SK-N-SH (cell line): ENCODE results near the gene FOXA2. TPM values are rescaled to one million over a fixed set of nuclear protein-coding genes. Genes with fewer than 3 reads are reported as not detected.

ENCODE experiments used
- CTCF ChIA-PET: fragments of 300-600, 350-600 bp; formaldehyde crosslinking; extraction: SDS; loops from one replicate; lab custom pipeline; 2021; lab: Yijun Ruan, JAX
- POLR2A ChIA-PET: fragments of 350-600 bp; sonication (Branson Sonifier 250); formaldehyde crosslinking; extraction: SDS; loops from one replicate; lab custom pipeline; 2020; ENCODE audit warnings: antibody characterized with exemption, inconsistent platforms; lab: Yijun Ruan, JAX
- DNase-seq: peaks from one replicate; pipeline ENCODE4 v3.0.0; 2012
- H2AFZ ChIP-seq: fragments of 200-600 bp; sonication (generic); 2 replicates; pipeline ENCODE4 v1.8.1; 2016; ENCODE audit warnings: antibody characterized with exemption, mild to moderate bottlenecking, low read depth
- H3F3A ChIP-seq: fragments of 200-600 bp; sonication (generic); replicated peaks from 2 replicates; pipeline ENCODE3; 2016; ENCODE audit warnings: antibody characterized with exemption, mild to moderate bottlenecking; ENCODE audit not compliant: insufficient read depth
- H3K27ac ChIP-seq, 2 experiments: fragments of 200-500 bp in 1 of 2; fragments of 200-600 bp in 1 of 2; sonication (Bioruptor generic) in 1 of 2; sonication (generic), shearing (Covaris generic) in 1 of 2; 2 replicates each; pipeline versions ENCODE4 v1.5.1 to v1.6.1; 2014 to 2016; ENCODE audit warnings: low read depth in 2 of 2, inconsistent platforms in 1 of 2, low read length in 1 of 2, mild to moderate bottlenecking in 1 of 2, mixed read lengths in 1 of 2
- H3K27me3 ChIP-seq: fragments of 200-600 bp; sonication (generic), shearing (Covaris generic); 2 replicates; pipeline ENCODE4 v1.6.1; 2016; ENCODE audit warnings: mixed run types; ENCODE audit not compliant: insufficient read depth
- H3K36me3 ChIP-seq, 2 experiments: fragments of 200-500 bp in 1 of 2; fragments of 200-600 bp in 1 of 2; sonication (Bioruptor generic) in 1 of 2; sonication (generic) in 1 of 2; replicated peaks in 1 of 2; 2 replicates each; pipeline versions ENCODE3 to v1.5.1; 2014 to 2016; ENCODE audit warnings: low read length in 1 of 2, mild to moderate bottlenecking in 1 of 2; ENCODE audit not compliant: insufficient read depth in 2 of 2, control insufficient read depth in 1 of 2
- H3K4me1 ChIP-seq, 2 experiments: fragments of 200-500 bp in 1 of 2; fragments of 200-600 bp in 1 of 2; sonication (Bioruptor generic) in 1 of 2; sonication (generic), shearing (Covaris generic) in 1 of 2; 2 replicates each; pipeline versions ENCODE4 v1.5.1 to v1.6.1; 2014 to 2016; ENCODE audit warnings: low read depth in 1 of 2, low read length in 1 of 2, mixed run types in 1 of 2; ENCODE audit not compliant: insufficient read depth in 2 of 2, control insufficient read depth in 1 of 2
- H3K4me2 ChIP-seq: fragments of 200-600 bp; sonication (generic), shearing (Covaris generic); 2 replicates; pipeline ENCODE4 v1.6.1; 2017; ENCODE audit warnings: mixed run types
- H3K4me3 ChIP-seq, 2 experiments: fragments of 200-500 bp in 1 of 2; fragments of 200-600 bp in 1 of 2; sonication (Bioruptor generic) in 1 of 2; sonication (generic), shearing (Covaris generic) in 1 of 2; 2 replicates each; pipeline versions ENCODE4 v1.5.1 to v1.8.1; 2014 to 2016; ENCODE audit warnings: low read depth in 2 of 2, inconsistent platforms in 1 of 2, low read length in 1 of 2, mild to moderate bottlenecking in 1 of 2, mixed read lengths in 1 of 2, moderate library complexity in 1 of 2
- H3K79me2 ChIP-seq: fragments of 200-600 bp; sonication (generic); 2 replicates; pipeline ENCODE4 v1.8.1; 2017; ENCODE audit warnings: mild to moderate bottlenecking; ENCODE audit not compliant: insufficient read depth
- H3K9ac ChIP-seq: fragments of 200-600 bp; sonication (generic); 2 replicates; pipeline ENCODE4 v1.6.1; 2017; ENCODE audit warnings: mixed run types
- H3K9me2 ChIP-seq: fragments of 200-600 bp; sonication (generic); 2 replicates; pipeline ENCODE4 v1.6.1; 2017; ENCODE audit warnings: mixed run types
- H3K9me3 ChIP-seq: fragments of 200-600 bp; sonication (generic); 2 replicates; pipeline ENCODE4 v1.6.1; 2017; ENCODE audit warnings: mixed run types, mild to moderate bottlenecking, moderate library complexity
- H4K20me1 ChIP-seq: fragments of 200-600 bp; sonication (generic); 2 replicates; pipeline ENCODE4 v1.6.1; 2017; ENCODE audit warnings: mild to moderate bottlenecking, mixed run types; ENCODE audit not compliant: insufficient read depth
- ELF1 ChIP-seq: IDR thresholded peaks from 2 replicates; pipeline ENCODE4 v1.4.0; 2012
- EP300 ChIP-seq, 2 experiments: IDR thresholded peaks; 2 replicates each; pipeline versions ENCODE4 v1.4.0 to v1.6.1; 2012; ENCODE audit warnings: borderline replicate concordance in 1 of 2, low read depth in 1 of 2, low read length in 1 of 2
- EZH2phosphoT487 ChIP-seq: fragments of 200-600 bp; sonication (generic); IDR thresholded peaks from 2 replicates; pipeline ENCODE4 v1.6.1; 2017; ENCODE audit warnings: low read depth, mixed run types, mild to moderate bottlenecking, antibody characterized with exemption, moderate library complexity, borderline replicate concordance
- FOSL2 ChIP-seq: IDR thresholded peaks from 2 replicates; pipeline ENCODE4 v1.4.0; 2012; ENCODE audit warnings: low read depth, mild to moderate bottlenecking, moderate library complexity, borderline replicate concordance
- GATA2 ChIP-seq: sonication (generic); formaldehyde crosslinking; IDR thresholded peaks from 2 replicates; pipeline ENCODE4 v1.5.0; 2020; ENCODE audit warnings: mild to moderate bottlenecking, missing genetic modification reagents
- IRF3 ChIP-seq: fragments of 150-350 bp; IDR thresholded peaks from 2 replicates; pipeline ENCODE4 v1.6.1; 2016; ENCODE audit warnings: mild to moderate bottlenecking, low read depth, low read length
- MXI1 ChIP-seq: IDR thresholded peaks from 2 replicates; pipeline ENCODE4 v1.6.1; 2012; ENCODE audit warnings: mild to moderate bottlenecking, low read depth, low read length, improper control_type of control experiment
- NFIC ChIP-seq: IDR thresholded peaks from 2 replicates; pipeline ENCODE4 v1.4.0; 2012; ENCODE audit warnings: borderline replicate concordance
- NRF1 ChIP-seq: IDR thresholded peaks from 2 replicates; pipeline ENCODE4 v1.6.1; 2012; ENCODE audit warnings: low read depth, mild to moderate bottlenecking, low read length
- RCOR1 ChIP-seq: fragments of 150-350 bp; IDR thresholded peaks from 2 replicates; pipeline ENCODE4 v1.6.1; 2017; ENCODE audit warnings: antibody characterized with exemption, low read length
- SIN3A ChIP-seq: IDR thresholded peaks from 2 replicates; pipeline ENCODE4 v1.6.1; 2012; ENCODE audit warnings: low read depth, mild to moderate bottlenecking, low read length, moderate library complexity, borderline replicate concordance
- TCF12 ChIP-seq: IDR thresholded peaks from 2 replicates; pipeline ENCODE4 v1.4.0; 2012
- USF2 ChIP-seq: fragments of 150-350 bp; IDR thresholded peaks from 2 replicates; pipeline ENCODE4 v1.6.1; 2017; ENCODE audit warnings: antibody characterized with exemption, low read length, low read depth, borderline replicate concordance
- WGBS: methylation state at CpG from one replicate; pipeline ENCODE4 v1.1.6; 2017; ENCODE audit warnings: low lambda C conversion rate; 5-methylcytosine and 5-hydroxymethylcytosine counted together
- polyA plus RNA-seq, 3 experiments: library from polyadenylated mRNA; depleted of rRNA; stranded (reverse); fragments of >200 nt; gene quantifications; 2 replicates each; pipeline ENCODE4 v1.2.3, GENCODE V29; 2012
- TF ChIP-seq, protein P1 (sequence below): IDR thresholded peaks from 2 replicates; pipeline ENCODE4 v1.4.0; 2012; ENCODE audit warnings: low read depth, borderline replicate concordance
- TF ChIP-seq, protein P2 (sequence below): IDR thresholded peaks from 2 replicates; pipeline ENCODE4 v1.4.0; 2012; ENCODE audit warnings: low read depth

The FOXA2 gene
- polyA plus RNA-seq, 1 of the 3 experiments (the other 2 are of a cell fraction): not detected

- no peaks in the 10 kb centered on the region for H3K9me3 ChIP-seq
- no peaks in the 10 kb centered on the region for H3K79me2 ChIP-seq
- ChIA-PET POLR2A (no interaction called here), CTCF (no interaction called here)
- 12% methylated on average over 4 of the region's 4 CpGs for WGBS
- no peak overlapping the region for H3K4me3 ChIP-seq
- H3K27ac ChIP-seq: no peak overlapping the region
- DNase-seq: no peak
- no peak overlapping the region for H3K9ac ChIP-seq
- H3K27me3 ChIP-seq: peaks cover 4% of the 10 kb centered on the region; the same call in 1 of the 2 replicates
- TF ChIP-seq RCOR1 (no peak), SIN3A (no peak), GATA2 (CRISPR knock-in tag) (no peak), TCF12 (no peak), NFIC (no peak), ELF1 (no peak), USF2 (no peak), MXI1 (no peak), IRF3 (no peak), EZH2phosphoT487 (no peak), EP300 (IDR thresholded peaks at IDR 0.05; ENCODE audit: borderline replicate concordance in 1 of 2, low read depth in 1 of 2, low read length in 1 of 2) (no peak), NRF1 (no peak), FOSL2 (no peak)
- TF ChIP-seq, protein P1, sequence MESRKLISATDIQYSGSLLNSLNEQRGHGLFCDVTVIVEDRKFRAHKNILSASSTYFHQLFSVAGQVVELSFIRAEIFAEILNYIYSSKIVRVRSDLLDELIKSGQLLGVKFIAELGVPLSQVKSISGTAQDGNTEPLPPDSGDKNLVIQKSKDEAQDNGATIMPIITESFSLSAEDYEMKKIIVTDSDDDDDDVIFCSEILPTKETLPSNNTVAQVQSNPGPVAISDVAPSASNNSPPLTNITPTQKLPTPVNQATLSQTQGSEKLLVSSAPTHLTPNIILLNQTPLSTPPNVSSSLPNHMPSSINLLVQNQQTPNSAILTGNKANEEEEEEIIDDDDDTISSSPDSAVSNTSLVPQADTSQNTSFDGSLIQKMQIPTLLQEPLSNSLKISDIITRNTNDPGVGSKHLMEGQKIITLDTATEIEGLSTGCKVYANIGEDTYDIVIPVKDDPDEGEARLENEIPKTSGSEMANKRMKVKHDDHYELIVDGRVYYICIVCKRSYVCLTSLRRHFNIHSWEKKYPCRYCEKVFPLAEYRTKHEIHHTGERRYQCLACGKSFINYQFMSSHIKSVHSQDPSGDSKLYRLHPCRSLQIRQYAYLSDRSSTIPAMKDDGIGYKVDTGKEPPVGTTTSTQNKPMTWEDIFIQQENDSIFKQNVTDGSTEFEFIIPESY: no peak
- TF ChIP-seq, protein P2, sequence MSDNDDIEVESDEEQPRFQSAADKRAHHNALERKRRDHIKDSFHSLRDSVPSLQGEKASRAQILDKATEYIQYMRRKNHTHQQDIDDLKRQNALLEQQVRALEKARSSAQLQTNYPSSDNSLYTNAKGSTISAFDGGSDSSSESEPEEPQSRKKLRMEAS: no peak
- no peaks in the 10 kb centered on the region for H3F3A ChIP-seq
- no peak overlapping the region for H2AFZ ChIP-seq
- no peaks in the 10 kb centered on the region for H4K20me1 ChIP-seq
- no peaks in the 10 kb centered on the region for H3K36me3 ChIP-seq
- H3K4me2 ChIP-seq: no peak overlapping the region
- no peaks in the 10 kb centered on the region for H3K9me2 ChIP-seq
- no peaks in the 10 kb centered on the region for H3K4me1 ChIP-seq
Observed at GRCh38 chr20:22536956-22537756, 47.2 kb downstream of the FOXA2 start.
